Upper lobe of left lung (tissue), 4 donors: ENCODE measurements around the gene TAF15.

Experiments used
- CTCF ChIP-seq, 6 experiments: fragments of 450-650 bp in 4 of 6; fragments of 200-600 bp in 2 of 6; sonication (generic) in 2 of 6; IDR thresholded peaks; one replicate each; pipeline ENCODE4 v1.5.1; 2016 to 2019; ENCODE audit warnings: antibody characterized with exemption in 6 of 6
- EP300 ChIP-seq, 4 donors: sonication (generic); formaldehyde crosslinking; IDR thresholded peaks; one replicate each; pipeline ENCODE4 v1.5.1; 2017; ENCODE audit warnings: antibody characterized with exemption in 4 of 4, control low read depth in 2 of 4
- POLR2A ChIP-seq, 4 donors: fragments of 450-650 bp; IDR thresholded peaks; one replicate each; pipeline ENCODE4 v1.5.1; 2016 to 2017; ENCODE audit warnings: antibody characterized with exemption in 4 of 4, mild to moderate bottlenecking in 2 of 4
- POLR2AphosphoS5 ChIP-seq, 2 donors: sonication (generic); formaldehyde crosslinking; IDR thresholded peaks; one replicate each; pipeline ENCODE4 v1.5.1; 2017; ENCODE audit warnings: antibody characterized with exemption in 2 of 2

- no peak for TF ChIP-seq POLR2A (IDR thresholded peaks at IDR 0.05)
- no peak for TF ChIP-seq CTCF (IDR thresholded peaks at IDR 0.05)
- no peak for TF ChIP-seq POLR2AphosphoS5 (IDR thresholded peaks at IDR 0.05)
- TF ChIP-seq EP300 (IDR thresholded peaks at IDR 0.05), result no peak
Observed at GRCh38 chr17:35889818-35890773, 80.8 kb downstream of the TAF15 start.
